Middle frontal gyrus (tissue), 1 donor: ENCODE results near the gene PLOD3.
"Not testable (repeated sequence)": the region's sequence is repeated elsewhere in the genome, so short reads cannot be mapped to it uniquely, and the experiment has no call there.

Experiments
- DNase-seq: peaks from one replicate; pipeline ENCODE4 v3.0.0-alpha.2; 2015; ENCODE audit warnings: low spot score; ENCODE audit errors: extremely low spot score

The PLOD3 gene

DNA sequence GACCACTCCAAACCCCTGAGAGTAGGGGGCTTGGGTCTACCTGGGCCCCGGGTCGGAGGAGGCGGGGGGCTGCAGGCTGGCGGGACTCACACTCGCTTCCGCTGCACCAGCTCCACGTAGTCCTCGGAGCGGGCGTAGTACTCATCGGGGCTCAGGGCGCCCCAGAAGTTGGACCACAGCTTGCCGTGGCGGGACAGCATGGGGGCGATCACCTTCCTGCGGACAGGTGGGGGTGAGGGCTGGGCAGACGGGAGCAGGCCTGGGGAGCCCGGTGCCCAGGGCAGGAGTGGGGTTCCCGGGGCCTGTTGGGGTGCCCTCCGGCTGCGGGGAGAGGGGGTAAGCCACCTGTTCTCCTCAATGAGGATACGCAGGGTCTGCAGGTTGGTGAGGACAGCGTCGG, 5.9 kb downstream of the PLOD3 start:
- no peak for DNase-seq

DNA sequence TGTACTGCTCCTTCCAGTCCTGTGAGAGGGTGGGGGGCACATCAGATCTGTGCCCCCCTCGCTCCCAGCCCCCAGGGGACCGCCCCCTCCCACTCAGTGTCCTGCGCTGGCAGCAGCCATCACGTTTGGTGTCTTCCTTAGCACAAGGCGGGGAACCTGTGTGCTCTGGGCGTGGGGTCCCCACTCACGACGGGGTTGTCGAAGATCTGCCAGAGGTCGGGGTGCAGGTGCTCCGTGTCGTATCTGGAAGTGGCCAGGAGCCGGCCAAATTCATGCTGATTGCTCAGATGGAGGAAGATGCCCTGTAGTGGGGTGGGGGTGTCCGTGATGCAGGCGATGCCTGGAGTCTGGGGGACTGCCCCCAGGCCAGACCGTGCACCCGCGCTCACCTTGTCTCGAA, 7.2 kb downstream of the PLOD3 start:
- no peak for DNase-seq

DNA sequence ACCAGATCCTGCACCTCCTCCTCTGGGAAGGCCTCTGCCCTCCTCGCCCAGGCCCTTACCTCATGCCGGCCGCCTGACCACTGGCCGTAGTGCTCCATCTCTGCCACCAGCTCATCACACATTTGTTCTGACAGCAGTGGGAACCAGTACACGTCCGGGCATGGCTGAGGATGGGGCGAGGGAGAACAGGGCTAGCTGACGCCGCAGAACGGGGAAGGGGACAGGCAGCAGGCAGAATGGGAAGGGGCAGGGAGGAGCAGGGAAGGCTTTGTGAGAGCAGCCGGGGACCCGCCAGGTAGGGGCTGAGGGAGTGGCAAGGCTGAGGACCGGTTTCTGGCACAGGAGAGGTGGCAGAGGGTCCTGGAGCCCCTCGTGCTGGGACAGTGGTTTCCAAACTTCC, 8.6 kb downstream of the PLOD3 start:
- no peak for DNase-seq

DNA sequence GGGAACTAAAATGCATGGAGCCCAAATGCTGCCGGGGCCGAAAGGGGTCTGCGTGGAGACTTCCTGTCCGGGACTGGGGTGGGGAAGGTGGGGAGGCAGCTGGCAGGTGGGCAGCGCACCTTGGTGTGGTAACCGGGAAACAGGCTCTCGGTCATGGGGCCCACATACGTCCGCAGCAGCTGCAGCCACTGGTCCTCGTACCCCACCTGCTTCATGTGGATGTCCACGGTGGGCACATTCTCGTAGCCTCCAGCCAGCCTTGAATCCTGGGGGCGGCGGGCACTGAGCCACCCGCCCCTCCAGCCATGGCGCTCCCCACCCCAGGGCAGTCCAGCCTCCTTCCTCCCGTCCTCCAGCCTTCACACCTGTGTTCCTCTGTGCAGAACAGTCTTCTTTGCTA, 9.9 kb downstream of the PLOD3 start:
- no peak for DNase-seq

DNA sequence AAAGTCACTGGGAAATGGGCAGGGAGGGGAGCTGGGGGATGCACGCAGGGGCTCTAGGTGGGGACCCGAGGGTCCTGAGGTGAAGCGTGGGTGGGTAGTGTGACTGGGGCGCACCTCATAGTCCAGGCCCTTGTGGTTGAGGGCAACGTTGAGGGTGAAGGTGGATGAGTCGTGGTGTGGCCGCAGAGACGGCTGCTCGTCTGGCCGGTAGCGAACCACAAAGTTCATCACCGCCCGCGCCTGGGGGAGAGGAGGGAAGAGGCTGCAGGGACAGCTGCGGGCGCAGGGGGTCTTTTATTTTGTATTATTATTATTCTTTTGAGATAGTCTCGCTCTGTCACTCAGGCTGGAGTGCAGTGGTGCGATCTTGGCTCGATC, 10.7 kb downstream of the PLOD3 start:
- no peak for DNase-seq

DNA sequence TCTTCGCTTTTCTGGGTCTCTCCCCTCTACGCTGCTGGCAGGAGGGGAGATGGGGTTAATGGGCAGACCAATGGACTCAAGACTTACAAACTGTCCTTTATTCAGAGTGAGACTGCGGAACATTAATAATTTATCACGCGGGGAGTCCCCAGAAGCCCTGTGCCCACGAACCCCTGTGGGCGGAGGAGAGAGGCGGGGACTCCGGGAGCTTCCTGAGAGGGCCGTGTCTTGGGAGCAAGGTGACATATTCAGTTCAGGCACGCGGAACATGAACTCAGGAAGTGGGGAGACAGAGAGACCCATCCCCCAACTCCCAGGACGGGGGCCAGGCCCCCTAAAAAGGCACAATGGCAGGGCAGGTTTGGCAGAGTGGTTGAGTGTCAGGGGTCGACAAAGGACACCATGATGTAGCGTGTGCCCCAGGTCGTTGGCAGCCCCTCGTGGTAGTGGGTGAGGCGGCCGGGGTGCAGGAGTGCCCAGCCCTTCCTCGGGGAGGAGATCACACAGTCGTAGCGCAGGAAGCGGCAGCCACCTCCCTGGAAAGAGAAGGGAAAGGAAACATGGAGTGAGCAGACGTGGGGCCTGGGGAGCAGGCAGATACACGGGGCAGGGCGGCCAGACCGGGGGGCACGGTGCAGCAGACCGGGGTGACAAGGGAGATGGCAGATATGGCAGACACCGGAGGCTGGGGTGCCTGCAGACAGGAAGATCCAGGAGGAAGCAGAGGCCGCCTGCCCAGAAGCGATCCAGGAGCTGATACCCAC, 11.3 kb downstream of the PLOD3 start:
- no peak for DNase-seq

DNA sequence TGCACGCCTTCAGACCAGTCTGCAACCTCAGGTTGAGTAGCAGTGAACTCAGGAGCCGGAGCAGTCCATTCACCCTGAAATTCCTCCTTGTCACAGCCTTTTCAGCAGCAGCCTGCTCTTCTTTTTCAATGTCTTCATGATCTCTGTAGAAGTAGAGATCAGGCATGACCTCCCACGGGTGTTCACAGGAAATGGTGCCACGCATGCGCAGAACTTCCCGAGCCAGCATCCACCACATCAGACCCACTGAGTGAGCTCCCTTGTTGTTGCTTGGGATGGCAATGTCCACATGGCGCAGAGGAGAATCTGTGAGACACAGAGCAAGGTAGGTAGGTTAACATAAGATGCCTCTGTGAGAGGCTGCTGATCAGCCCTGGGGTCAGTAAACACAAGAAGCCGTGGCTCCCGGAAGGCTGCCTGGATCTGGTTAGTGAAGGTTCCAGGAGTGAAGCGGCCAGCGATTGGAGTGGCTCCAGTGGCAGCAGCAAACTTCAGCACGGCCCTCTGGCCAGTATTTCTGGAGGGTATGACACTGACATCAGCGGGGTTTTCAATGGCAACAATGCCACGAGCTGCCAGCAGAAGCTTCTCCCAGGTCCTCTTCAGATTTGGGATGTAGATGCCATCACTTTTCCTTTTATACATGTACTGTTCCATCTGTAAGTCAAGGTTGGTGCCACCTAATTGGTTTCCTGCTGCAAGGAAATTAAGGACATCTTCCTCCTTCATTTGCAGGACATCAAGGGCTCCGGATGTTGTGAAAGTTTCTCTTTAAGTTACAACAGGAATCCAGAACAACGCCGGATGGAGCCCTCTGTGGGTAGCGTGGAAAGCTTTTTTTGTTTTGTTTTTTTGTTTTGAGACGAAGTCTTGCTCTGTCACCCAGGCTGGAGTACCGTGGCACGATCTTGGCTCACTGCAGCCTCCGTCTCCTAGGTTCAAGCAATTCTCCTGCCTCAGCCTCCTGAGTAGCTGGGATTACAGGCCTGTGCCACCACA, 13.3 kb downstream of the PLOD3 start:
- DNase-seq: not testable (repeated sequence)

DNA sequence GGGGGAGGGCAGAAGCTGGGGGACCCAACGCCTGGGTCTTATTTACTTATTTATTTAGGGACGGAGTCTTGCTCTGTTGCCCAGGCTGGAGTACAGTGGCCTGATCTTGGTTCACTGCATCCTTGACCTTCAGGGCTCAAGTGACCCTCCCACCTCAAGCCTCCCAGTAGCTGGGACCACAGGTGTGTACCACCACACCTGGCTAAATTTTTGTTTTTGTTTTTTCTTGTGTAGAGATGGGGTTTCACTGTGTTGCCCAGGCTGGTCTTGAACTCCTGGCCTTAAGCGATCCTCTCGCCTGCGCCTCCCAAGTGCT, 14.8 kb downstream of the PLOD3 start:
- DNase-seq: no peak

DNA sequence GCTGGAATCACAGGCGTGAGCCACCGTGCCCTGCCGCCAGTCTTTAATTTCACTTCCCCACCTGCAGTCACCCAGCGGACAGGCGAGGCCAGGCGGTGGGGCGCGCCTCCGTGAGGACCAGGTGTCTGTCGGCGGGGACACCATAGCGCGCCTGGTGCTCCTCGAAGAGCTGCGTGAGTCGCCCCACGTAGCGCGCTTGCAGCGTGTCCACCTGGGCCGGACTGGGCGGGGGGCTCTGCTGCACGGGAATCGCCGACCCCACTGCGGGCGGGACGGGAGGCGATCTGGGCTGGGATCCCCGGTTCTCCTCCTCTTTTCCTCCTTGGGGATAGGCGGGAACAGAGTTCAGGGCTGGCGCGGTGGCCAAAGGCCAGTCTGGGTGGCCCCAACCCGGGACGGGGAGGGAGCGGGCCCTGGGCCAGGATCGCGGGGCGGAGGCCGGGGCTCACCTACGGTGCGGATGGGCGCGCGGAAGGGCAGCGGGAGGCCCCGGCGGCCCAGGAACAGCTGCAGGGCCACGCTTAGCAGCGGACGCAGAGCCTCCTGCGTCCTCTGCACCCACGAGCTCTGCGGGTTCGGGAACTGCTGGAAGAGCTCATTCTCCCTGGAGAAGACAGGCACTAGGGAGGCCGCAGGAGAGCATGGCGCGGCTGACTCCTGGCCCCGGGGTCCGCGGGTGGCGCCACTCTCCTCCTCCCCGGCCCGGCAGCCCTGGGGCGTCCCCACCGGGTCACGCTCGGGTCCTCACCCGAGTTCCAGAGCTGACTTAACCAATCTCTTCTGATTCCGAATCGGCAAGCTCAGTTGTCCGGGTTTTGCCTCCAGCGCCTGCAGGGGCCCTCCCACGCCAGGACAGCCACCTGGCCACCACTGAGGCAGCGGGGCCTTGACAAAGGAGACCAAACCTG, 15.4 kb downstream of the PLOD3 start:
- no peak for DNase-seq

DNA sequence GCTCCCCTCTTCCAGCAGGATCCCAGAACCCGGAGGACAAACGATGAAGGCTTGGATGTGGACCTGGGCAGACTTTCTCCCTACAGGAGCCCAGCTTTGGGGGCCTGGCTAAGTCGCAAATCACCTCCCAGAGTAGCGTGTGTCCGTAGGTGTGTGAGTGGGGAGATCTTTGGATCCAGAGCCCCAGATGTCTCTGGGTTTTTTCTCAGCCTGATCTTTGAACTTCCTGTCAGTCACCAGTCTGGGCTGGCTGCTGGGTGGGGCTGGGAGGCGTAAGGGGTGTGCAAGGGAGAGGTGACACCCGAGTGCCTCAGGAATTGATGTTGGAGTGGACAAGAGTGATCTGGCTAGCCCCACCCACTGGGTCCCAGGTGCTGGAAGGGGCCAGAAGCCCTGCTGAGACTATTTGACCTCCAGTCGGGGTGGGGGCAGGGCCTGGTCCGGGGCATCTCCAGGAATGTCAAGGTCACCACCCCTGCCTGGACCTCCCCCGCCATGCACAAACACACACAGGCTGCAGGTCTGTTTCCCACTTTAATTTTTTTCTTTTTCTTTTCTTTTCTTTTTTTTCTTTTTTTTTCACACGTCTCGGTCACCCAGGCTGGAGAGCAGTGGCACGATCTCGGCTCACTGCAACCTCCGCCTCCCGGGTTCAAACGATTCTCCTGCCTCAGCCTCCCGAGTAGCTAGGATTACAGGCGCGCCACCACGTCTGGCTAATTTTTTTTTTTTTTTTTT, 16.4 kb downstream of the PLOD3 start, which contains the start of gene MOGAT3:
MOGAT3 (minus strand) TSS at position 175 of the 738 bp plus-strand sequence. CDS start 182 bp downstream, outside the sequence.
- DNase-seq: no peak

DNA sequence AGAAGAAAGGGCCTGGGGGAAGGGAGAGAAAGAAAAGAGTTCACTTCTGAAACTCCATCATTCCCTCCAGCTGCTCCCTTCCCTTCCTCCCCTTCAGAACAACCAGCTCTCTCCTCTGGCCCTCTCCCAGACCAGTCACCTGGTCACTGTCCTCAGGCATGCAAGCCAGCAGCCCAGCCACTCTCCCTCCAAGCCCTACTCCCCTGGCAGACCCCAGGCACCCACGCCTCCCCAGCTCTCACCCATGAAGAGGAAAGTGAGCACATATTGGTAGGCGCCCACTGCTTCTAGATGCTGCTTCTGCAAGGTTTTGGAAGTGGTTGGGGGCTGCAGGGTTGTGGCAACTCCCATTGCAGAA, 16.9 kb downstream of the PLOD3 start:
- no peak for DNase-seq

DNA sequence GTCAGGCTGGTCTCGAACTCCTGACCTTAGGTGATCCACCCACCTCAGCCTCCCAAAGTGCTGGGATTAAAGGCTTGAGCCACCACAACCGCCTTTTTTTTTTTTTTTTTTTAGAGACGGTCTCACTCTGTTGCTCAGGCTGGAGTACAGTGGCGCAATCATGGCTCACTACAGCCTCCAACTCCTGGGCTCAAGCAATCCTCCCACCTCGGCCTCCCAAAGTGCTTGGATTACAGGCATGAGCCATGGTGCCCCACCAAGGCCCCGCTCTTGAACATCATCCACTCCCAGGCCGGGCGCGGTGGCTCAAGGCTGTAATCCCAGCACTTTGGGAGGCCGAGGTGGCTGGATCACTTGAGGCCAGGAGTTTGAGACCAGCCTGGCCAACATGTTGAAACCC, 17.9 kb downstream of the PLOD3 start:
- not testable (repeated sequence) for DNase-seq

DNA sequence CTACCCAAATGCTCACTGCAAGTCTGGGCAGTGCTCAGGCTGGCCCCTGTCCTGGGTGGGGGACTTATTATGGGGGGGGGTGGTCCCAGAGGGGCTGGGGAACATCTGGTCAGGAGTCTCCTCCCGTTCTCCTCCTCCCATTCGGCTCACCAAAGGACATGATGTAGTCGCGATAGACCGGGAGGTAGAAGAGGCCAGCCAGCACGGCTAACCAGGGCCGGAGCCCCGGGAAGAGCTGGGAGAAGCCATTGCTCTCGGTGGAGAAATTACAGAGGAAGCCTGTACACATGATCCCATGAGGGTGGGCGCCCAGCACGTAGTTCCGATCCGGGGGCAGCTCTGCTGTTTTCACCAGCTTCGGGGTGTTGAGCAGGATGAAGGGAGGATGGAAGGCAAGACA, 18.9 kb downstream of the PLOD3 start:
- DNase-seq: no peak

DNA sequence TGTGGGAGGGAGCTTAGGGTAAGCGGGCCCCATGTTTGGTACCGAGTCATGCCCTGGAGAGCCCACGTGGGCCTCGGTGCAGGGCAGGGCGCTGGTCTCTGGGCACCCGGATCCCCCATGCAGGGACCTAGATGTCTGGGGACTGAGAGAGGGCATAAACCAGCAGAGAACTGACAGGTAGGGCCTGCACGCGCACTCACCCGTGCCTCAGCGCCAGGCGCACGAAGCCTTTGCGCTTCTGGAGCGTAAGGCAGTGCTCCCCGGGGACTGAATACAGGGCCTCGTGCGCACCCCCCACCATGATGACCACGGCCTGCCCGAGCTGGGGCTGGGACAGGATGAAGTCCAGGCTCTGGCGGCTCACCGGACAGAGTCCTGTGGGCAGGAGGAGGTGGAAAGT, 19.4 kb downstream of the PLOD3 start:
- no peak for DNase-seq

DNA sequence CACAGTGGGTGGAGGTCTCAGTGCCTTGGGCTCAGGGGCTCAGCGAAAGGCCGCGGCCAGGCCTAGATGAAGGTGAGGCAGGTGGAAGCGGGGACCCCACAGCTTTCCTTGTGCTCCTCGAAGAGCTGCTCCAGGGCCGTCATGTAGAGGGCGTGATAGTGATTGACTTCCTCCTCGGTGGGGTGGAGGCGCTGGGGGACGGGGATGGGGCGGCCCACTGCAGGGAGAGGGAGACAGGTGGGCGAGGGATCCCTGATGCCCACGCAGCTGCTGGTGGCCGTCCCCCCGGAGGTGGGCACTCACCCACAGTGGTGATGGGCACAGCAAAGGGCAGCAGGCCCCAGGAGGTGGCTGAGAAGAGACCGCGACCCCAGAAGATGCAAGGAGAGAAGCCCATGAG, 21.5 kb downstream of the PLOD3 start:
- DNase-seq: no peak

DNA sequence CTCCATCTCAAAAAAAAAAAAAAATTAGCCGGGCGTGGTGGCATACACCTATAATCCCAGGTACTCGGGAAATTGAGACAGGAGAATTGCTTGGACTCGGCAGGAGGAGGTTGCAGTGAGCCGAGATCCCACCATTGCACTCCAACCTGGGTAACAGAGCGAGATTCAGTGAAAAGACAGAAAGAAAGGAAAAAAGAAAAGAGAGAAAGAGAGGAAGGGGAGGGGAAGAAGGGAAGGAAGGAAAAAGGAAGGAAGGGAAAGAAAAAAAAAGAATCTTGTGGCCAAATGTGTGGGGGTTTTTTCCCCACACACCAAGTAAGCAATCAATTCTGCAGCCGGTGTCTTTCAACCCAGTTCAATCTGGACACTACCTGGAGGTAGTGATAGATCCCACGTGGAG, 28.3 kb downstream of the PLOD3 start:
- no peak for DNase-seq

DNA sequence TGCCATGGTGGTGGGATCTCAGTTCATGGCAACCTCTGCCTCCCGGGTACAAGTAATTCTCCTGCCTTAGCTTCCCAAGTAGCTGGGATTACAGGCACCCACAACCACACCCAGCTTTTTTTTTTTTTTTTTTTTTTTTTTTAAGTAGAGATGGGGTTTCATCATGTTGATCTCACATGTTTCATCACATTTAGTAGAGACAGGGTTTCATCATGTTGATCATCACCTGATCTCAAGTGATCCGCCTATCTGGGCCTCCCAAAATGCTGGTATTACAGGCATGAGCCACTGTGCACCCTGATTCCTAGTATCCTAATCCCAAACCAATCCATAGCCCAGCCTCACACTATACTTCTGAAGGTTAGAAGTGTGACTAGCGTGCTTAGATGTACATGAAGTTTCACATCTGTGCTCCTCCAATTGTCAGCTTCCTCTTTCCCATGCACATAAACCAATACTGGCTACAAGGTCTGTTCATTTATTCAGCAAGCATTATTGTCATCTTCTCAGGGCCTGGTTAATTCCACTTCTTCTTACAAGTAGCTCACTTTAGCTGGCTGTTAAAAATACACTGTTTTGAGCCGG, 30.4 kb downstream of the PLOD3 start:
- DNase-seq: no peak

DNA sequence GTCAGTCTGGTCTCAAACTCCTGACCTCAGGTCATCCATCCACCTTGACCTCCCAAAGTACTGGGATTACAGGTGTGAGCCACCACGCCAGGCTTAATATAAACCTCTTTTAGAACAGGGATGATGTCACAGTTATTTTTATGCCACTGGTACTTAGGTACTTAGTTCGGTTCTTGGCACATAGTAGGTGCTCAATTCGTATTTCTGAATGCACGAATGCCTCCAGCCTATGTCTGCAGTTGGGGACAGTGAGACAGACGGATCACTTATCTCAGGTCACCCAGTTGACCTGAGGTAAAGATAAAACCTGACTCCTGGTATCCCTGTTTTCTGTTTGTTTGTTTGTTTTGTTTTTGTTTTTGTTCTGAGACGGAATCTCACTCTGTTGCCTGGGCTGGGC, 31.2 kb downstream of the PLOD3 start:
- no peak for DNase-seq

DNA sequence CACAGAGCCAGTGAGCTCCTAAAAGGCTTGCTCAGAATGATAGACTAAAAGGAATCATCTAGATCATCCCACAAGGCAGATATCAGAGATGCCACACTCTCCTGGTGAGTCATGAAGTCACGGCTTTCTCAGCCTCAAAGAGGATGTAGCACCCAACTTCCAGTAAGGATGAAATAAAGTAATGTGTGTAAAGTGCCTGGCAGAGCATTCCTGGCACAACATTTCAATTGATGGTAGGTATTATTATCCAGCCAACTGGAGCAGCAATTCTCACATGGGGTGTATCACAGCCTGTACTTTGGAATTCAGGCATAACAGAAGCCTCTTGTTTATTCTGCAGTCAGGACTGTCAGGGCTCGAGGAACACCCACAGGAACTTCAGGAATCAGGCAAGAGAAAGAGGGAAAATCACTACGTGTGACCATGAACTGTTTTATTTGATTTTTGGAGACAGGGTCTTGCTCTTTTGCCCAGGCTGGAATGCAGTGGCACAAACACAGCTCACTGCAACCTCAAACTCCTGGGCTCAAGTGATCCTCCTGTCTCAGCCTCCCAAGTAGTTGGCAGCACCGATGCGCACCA, 32.0 kb downstream of the PLOD3 start:
- DNase-seq: no peak

DNA sequence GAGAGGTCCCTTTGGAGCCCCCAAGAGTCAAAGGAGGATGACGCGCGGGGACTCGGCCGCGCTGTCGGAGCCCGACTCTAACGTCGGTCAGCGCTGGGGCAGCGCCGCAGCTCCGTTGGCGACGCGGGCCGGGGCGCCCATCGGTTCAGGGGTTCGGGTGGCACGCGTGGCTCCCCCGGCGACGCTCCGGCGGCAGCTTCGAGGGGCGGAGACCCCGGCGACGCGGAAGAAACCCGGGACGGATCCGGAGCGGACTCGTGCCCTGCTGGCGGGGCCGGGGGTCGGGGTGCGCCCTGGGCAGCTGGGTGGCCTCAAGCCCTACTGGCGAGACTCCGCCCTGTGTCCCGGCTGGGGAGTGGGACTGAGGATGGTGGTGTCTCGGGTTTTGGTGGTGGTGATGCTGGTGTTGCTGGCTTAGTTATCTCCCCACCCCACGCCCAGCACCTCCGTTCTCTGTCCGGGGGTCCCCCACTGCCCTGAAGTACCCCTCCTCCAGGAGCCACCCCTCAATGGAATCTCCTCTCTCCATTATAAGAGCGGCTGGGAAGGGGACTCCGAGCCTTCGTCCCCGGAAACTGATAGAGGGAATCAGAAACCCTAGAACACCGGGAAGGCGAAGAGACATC, 37.1 kb downstream of the PLOD3 start, which contains the start of gene NAT16:
NAT16 (minus strand) TSS at position 164 of the 626 bp plus-strand sequence. CDS start 5,486 bp downstream, outside the sequence.
- no peak for DNase-seq
